ENCODE measurements around the gene SLC22A23.
A peak's percentile ranks its signal among the peaks of the same experiment; 100 is the strongest.
"Not testable (repeated sequence)": the region's sequence is repeated elsewhere in the genome, so short reads cannot be mapped to it uniquely, and the experiment has no call there.

The SLC22A23 gene

DNA sequence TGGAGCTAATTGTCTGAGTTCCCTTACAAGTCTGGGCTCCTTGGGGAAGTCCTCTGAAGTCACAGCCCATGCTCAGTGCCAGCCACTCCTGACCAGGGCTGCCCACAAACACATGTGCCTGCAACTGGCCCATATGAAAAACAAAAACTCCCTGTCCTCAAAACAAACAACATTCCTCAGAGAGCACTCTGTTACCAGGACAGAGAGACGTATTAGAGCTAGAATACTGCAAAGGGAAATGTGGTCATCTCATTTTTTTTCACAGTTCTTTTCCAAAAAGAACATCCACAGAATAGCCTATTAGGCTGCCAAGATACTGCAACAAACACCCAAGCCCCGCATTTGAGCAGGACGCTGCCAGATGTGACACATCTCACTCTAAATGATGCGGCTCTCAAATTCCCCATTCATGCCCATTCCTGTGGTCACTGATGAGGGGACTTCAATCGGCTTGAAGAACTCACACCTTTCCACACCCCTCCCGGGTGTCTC, 71.1 kb downstream of the SLC22A23 start:
- no peak for TF ChIP-seq ZFX (IDR thresholded peaks at IDR 0.05)
- TF ChIP-seq CTCF (conservative IDR thresholded peaks at IDR 0.05) = no peak
- H3K27ac ChIP-seq = no peak overlapping the region

DNA sequence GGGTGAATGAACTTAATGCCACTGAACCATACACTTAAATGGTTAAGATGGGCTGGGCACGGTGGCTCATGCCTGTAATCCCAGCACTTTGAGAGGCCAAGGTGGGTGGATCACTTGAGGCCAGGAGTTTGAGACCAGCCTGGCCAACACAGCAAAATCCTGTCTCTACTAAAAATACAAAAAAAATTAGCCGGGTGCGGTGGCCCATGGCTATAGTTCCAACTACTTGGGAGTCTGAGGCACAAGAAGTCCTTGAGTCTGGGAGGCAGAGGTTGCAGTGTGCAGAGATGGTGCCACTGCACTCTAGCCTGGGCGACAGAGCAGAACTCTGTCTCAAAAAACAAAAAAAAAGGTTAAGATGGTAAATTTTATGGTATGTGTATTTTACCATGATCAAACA, 71.7 kb downstream of the SLC22A23 start:
- H3K27ac ChIP-seq = not testable (repeated sequence)

DNA sequence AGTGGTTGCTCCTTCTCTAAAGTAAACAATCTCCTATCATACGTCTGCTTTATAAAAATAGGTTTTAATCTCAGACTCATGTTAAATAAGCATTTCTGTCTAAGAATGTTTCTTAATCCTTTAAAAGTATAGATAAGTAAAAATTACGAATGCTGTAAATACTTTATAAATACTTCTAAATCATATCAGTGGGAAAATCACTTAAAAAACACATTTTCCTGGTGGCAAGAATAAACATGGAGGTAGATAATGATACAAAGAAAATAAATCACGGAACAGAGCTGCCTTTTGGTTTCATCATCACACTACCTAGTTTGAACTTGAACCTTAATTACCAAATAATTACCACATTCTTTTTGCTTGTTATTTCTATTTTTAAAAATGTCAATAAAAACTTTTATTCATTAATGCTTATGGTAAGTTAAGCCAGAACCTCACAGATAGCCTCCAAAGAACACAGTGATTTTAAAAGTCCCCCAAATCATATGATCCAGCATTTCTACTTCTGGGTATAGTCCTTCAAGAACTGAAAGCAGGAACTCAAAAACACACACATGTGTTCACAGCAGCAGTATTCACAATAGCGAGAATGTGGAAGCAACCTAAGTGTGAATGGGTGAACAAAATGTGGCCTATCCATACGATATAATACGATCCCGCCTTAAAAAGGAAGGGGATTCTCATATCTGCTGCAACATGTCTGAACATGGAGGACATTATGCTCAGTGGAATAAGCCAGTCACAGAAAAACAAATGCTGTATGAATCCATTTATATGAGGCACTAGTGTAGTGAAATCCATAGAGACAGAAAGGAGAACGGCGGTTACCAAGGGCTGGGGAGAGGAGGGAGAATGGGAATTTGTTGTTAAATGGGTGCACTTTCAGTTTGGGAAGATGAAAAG, 72.4 kb downstream of the SLC22A23 start:
- no peak overlapping the region for H3K27ac ChIP-seq

DNA sequence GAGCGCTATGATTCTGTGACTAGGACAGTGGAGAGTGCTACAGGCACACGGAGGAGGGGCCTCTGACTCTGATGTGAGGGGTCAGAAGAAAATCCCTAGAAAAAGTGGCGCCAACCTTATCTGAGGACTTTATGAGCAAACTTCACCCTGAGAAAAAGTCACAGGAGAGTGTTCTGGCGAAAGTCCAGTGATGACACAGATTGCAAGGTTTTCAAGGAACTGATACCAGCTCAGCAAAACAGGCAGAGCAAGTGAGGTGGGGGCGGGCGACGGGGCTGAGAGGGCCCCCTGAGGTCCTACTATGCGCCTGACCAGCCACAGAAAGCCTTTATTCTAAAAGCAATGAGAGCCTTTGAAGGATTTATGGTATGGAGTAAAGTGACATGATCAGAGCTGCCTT, 73.3 kb downstream of the SLC22A23 start:
- TF ChIP-seq ZFX (IDR thresholded peaks at IDR 0.05) (no peak), CTCF (conservative IDR thresholded peaks at IDR 0.05) (no peak)
- peak overlapping the region; percentile 53 for H3K27ac ChIP-seq

More for the DNA sequence above, 72.4 kb downstream of the SLC22A23 start:
- TF ChIP-seq ZFX (IDR thresholded peaks at IDR 0.05) (no peak), CTCF (conservative IDR thresholded peaks at IDR 0.05) (no peak)

GRCh38 chr6:3382326-3383279, 74.2 kb downstream of the SLC22A23 start:
- peak overlapping the region; percentile 88; the same call in 1 of the 2 replicates for H3K27ac ChIP-seq
- TF ChIP-seq CTCF (conservative IDR thresholded peaks at IDR 0.05) = no peak
- TF ChIP-seq ZFX (IDR thresholded peaks at IDR 0.05) = no peak

DNA sequence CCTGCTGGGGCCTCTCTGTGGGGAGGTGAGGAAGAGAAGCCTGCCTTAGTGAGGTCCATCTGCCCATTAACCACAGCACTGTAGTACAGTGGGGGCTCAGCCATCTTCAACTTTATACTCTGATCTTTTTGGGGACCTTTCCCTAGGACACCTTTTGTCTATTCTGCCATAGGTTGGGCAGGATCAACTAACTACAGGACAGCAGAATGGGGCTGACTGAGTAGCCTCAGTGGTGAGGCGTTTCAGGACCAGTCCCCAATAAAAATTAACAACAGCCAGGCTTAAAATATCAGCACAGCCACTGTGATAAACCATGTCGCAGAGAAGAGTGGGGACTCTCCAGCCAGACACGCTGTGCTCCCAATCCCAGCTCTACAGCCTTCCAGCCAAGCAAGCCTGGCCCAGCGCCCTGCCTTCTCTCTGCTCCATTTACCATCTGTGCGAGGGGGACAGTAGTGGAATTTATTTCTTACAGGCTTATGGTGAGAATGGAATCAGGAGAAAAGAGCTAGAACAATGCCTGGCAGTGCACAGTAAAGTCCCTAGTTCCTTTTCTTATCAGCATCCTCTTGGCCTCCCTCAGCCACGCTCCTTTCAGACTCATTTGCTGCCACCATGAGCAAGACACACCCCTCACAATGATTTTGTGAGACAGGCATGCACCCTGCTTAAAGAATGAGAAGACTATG, 75.5 kb downstream of the SLC22A23 start:
- TF ChIP-seq CTCF (conservative IDR thresholded peaks at IDR 0.05) = no peak
- no peak for TF ChIP-seq ZFX (IDR thresholded peaks at IDR 0.05)
- H3K27ac ChIP-seq = peak overlapping the region; percentile 88

Measured in C4-2B (cell line).